ENCODE data around the gene MAP3K14. TPM values are rescaled to one million over a fixed set of nuclear protein-coding genes. Genes with fewer than 3 reads are reported as not detected.
A peak's percentile ranks its signal among the peaks of the same experiment; 100 is the strongest.

The MAP3K14 gene
- total RNA-seq, 1 donor from 2014 or later, result 49.5 TPM

GRCh38 chr17:45246338-45246737 is 70.5 kb downstream of the MAP3K14 start:
- H3K9me3 Mint-ChIP-seq, result no peaks in the 10 kb centered on the region
- peak overlapping the region; percentile 91 for H3K4me3 Mint-ChIP-seq (ENCODE audit: low read depth)
- H3K27ac Mint-ChIP-seq, result peak overlapping the region; percentile 91
- H3K36me3 Mint-ChIP-seq (ENCODE audit: low read depth), result peaks cover 84% of the 10 kb centered on the region
- intact Hi-C loops (cut with micrococcal nuclease), result loop anchor here (2.0 to 5.0 kb wide), 2 partner anchors 66 to 99 kb away; partner anchors contain the start of gene HEXIM1
- H3K4me1 Mint-ChIP-seq (ENCODE audit: low read depth), result peaks cover 43% of the 10 kb centered on the region
- H3K27me3 Mint-ChIP-seq (ENCODE audit: low read depth), result no peaks in the 10 kb centered on the region
- DNase-seq (ENCODE audit: low spot score), result no peak

- peaks cover 83% of the 10 kb centered on the region for H3K36me3 Mint-ChIP-seq (ENCODE audit: low read depth)
Observed at GRCh38 chr17:45244725-45245656, 71.8 kb downstream of the MAP3K14 start.

GRCh38 chr17:45243750-45244149 is 73.1 kb downstream of the MAP3K14 start:
- Mint-ChIP-seq H3K36me3 (ENCODE audit: low read depth) (peaks cover 85% of the 10 kb centered on the region), H3K27me3 (ENCODE audit: low read depth) (no peaks in the 10 kb centered on the region), H3K4me3 (ENCODE audit: low read depth) (no peak overlapping the region), H3K4me1 (ENCODE audit: low read depth) (peaks cover 36% of the 10 kb centered on the region), H3K9me3 (no peaks in the 10 kb centered on the region), H3K27ac (no peak overlapping the region)
- no peak for DNase-seq (ENCODE audit: low spot score)
- intact Hi-C loops (cut with micrococcal nuclease), result no loop called here

More at GRCh38 chr17:45244725-45245656, 71.8 kb downstream of the MAP3K14 start:
- peak overlapping the region; percentile 65 for H3K27ac Mint-ChIP-seq
- intact Hi-C loops (cut with micrococcal nuclease), result loop anchor here (5.0 kb wide), 1 partner anchor 98 kb away; the partner anchor contains the start of gene HEXIM1
- peak overlapping the region; percentile 33 for H3K4me3 Mint-ChIP-seq (ENCODE audit: low read depth)
- no peaks in the 10 kb centered on the region for H3K27me3 Mint-ChIP-seq (ENCODE audit: low read depth)
- DNase-seq (ENCODE audit: low spot score), result no peak
- peaks cover 38% of the 10 kb centered on the region for H3K4me1 Mint-ChIP-seq (ENCODE audit: low read depth)
- H3K9me3 Mint-ChIP-seq, result no peaks in the 10 kb centered on the region

- H3K36me3 Mint-ChIP-seq (ENCODE audit: low read depth), result peaks cover 89% of the 10 kb centered on the region
- peaks cover 34% of the 10 kb centered on the region for H3K4me1 Mint-ChIP-seq (ENCODE audit: low read depth)
- H3K4me3 Mint-ChIP-seq (ENCODE audit: low read depth), result no peak overlapping the region
- H3K27me3 Mint-ChIP-seq (ENCODE audit: low read depth), result no peaks in the 10 kb centered on the region
- no peak for DNase-seq (ENCODE audit: low spot score)
- intact Hi-C loops (cut with micrococcal nuclease), result no loop called here
- H3K9me3 Mint-ChIP-seq, result no peaks in the 10 kb centered on the region
- peak overlapping the region; percentile 35 for H3K27ac Mint-ChIP-seq
Observed at GRCh38 chr17:45242029-45242414, 74.8 kb downstream of the MAP3K14 start.

- H3K36me3 Mint-ChIP-seq (ENCODE audit: low read depth), result peaks cover 86% of the 10 kb centered on the region
- no peaks in the 10 kb centered on the region for H3K27me3 Mint-ChIP-seq (ENCODE audit: low read depth)
- H3K4me1 Mint-ChIP-seq (ENCODE audit: low read depth), result peaks cover 30% of the 10 kb centered on the region
- H3K9me3 Mint-ChIP-seq, result no peaks in the 10 kb centered on the region
- H3K4me3 Mint-ChIP-seq (ENCODE audit: low read depth), result no peak overlapping the region
- no peak for DNase-seq (ENCODE audit: low spot score)
- no peak overlapping the region for H3K27ac Mint-ChIP-seq
- intact Hi-C loops (cut with micrococcal nuclease), result no loop called here
Observed at GRCh38 chr17:45241328-45242028, 75.3 kb downstream of the MAP3K14 start.

- H3K9me3 Mint-ChIP-seq, result no peaks in the 10 kb centered on the region
- no peak overlapping the region for H3K4me3 Mint-ChIP-seq (ENCODE audit: low read depth)
- H3K36me3 Mint-ChIP-seq (ENCODE audit: low read depth), result peaks cover 86% of the 10 kb centered on the region
- DNase-seq (ENCODE audit: low spot score), result no peak
- intact Hi-C loops (cut with micrococcal nuclease), result no loop called here
- peaks cover 25% of the 10 kb centered on the region for H3K4me1 Mint-ChIP-seq (ENCODE audit: low read depth)
- H3K27ac Mint-ChIP-seq, result no peak overlapping the region
- no peaks in the 10 kb centered on the region for H3K27me3 Mint-ChIP-seq (ENCODE audit: low read depth)
Observed at GRCh38 chr17:45240905-45241327, 75.9 kb downstream of the MAP3K14 start.

GRCh38 chr17:45238155-45238774 is 78.6 kb downstream of the MAP3K14 start:
- Mint-ChIP-seq H3K27me3 (ENCODE audit: low read depth) (no peaks in the 10 kb centered on the region), H3K36me3 (ENCODE audit: low read depth) (peaks cover 87% of the 10 kb centered on the region), H3K27ac (peak overlapping the region; percentile 73), H3K4me3 (ENCODE audit: low read depth) (no peak overlapping the region), H3K4me1 (ENCODE audit: low read depth) (peaks cover 36% of the 10 kb centered on the region), H3K9me3 (no peaks in the 10 kb centered on the region)
- intact Hi-C loops (cut with micrococcal nuclease), result no loop called here
- DNase-seq (ENCODE audit: low spot score), result no peak

- Mint-ChIP-seq H3K9me3 (no peaks in the 10 kb centered on the region), H3K27me3 (ENCODE audit: low read depth) (no peaks in the 10 kb centered on the region), H3K4me1 (ENCODE audit: low read depth) (peaks cover 36% of the 10 kb centered on the region), H3K27ac (peak overlapping the region; percentile 73), H3K4me3 (ENCODE audit: low read depth) (no peak overlapping the region), H3K36me3 (ENCODE audit: low read depth) (peaks cover 86% of the 10 kb centered on the region)
- no peak for DNase-seq (ENCODE audit: low spot score)
- intact Hi-C loops (cut with micrococcal nuclease), result no loop called here
Observed at GRCh38 chr17:45237686-45238085, 79.1 kb downstream of the MAP3K14 start.

GRCh38 chr17:45236282-45236606 is 80.6 kb downstream of the MAP3K14 start:
- H3K9me3 Mint-ChIP-seq, result no peaks in the 10 kb centered on the region
- no peaks in the 10 kb centered on the region for H3K27me3 Mint-ChIP-seq (ENCODE audit: low read depth)
- H3K4me1 Mint-ChIP-seq (ENCODE audit: low read depth), result peaks cover 49% of the 10 kb centered on the region
- DNase-seq (ENCODE audit: low spot score), result no peak
- intact Hi-C loops (cut with micrococcal nuclease), result no loop called here
- H3K27ac Mint-ChIP-seq, result no peak overlapping the region
- peaks cover 93% of the 10 kb centered on the region for H3K36me3 Mint-ChIP-seq (ENCODE audit: low read depth)
- no peak overlapping the region for H3K4me3 Mint-ChIP-seq (ENCODE audit: low read depth)

- H3K4me3 Mint-ChIP-seq (ENCODE audit: low read depth), result no peak overlapping the region
- intact Hi-C loops (cut with micrococcal nuclease), result loop anchor here (1.0 kb wide), 1 partner anchor 16 kb away; no protein-coding TSS in a partner anchor
- H3K4me1 Mint-ChIP-seq (ENCODE audit: low read depth), result peaks cover 53% of the 10 kb centered on the region
- peak; percentile 61 for DNase-seq (ENCODE audit: low spot score)
- H3K36me3 Mint-ChIP-seq (ENCODE audit: low read depth), result peaks cover 91% of the 10 kb centered on the region
- H3K27me3 Mint-ChIP-seq (ENCODE audit: low read depth), result no peaks in the 10 kb centered on the region
- H3K9me3 Mint-ChIP-seq, result no peaks in the 10 kb centered on the region
- H3K27ac Mint-ChIP-seq, result peak overlapping the region; percentile 97
Observed at GRCh38 chr17:45235416-45236281, 81.2 kb downstream of the MAP3K14 start.

GRCh38 chr17:45234641-45235415 is 82.0 kb downstream of the MAP3K14 start:
- peak overlapping the region; percentile 38 for H3K4me3 Mint-ChIP-seq (ENCODE audit: low read depth)
- peaks cover 89% of the 10 kb centered on the region for H3K36me3 Mint-ChIP-seq (ENCODE audit: low read depth)
- H3K27me3 Mint-ChIP-seq (ENCODE audit: low read depth), result no peaks in the 10 kb centered on the region
- H3K27ac Mint-ChIP-seq, result peak overlapping the region; percentile 97
- no peak for DNase-seq (ENCODE audit: low spot score)
- H3K9me3 Mint-ChIP-seq, result no peaks in the 10 kb centered on the region
- peaks cover 61% of the 10 kb centered on the region for H3K4me1 Mint-ChIP-seq (ENCODE audit: low read depth)
- intact Hi-C loops (cut with micrococcal nuclease), result loop anchor here (1.0 kb wide), 1 partner anchor 16 kb away; no protein-coding TSS in a partner anchor

All from activated T-helper 2 cell treated with anti-CD3 and anti-CD28 coated beads, Interferon-gamma antibody, Interleukin-2, Interleukin-4, amounts not matched to agents 10 μg/mL and 5 μg/mL and 100 μg/mL, durations not matched to agents 14 hours and 24 hours and 36 hours (primary cell).